Neutrophil (primary cell): ENCODE data around the gene AGAP1.

ENCODE experiments used
- H3K27ac ChIP-seq: fragments of 200-600 bp; sonication (generic); 2 replicates; pipeline ENCODE4 v1.5.1; 2016; ENCODE audit warnings: mild to moderate bottlenecking, moderate library complexity
- H3K27me3 ChIP-seq: fragments of 200-600 bp; sonication (generic); 2 replicates; pipeline ENCODE4 v1.6.0; 2016; ENCODE audit warnings: mild to moderate bottlenecking
- H3K36me3 ChIP-seq: fragments of 200-600 bp; sonication (generic); 2 replicates; pipeline ENCODE4 v1.5.1; 2017
- H3K4me1 ChIP-seq, 2 experiments: fragments of 200-600 bp in 1 of 2; sonication (generic) in 1 of 2; 1 replicate in 1 of 2; 2 replicates in 1 of 2; pipeline versions ENCODE4 v1.5.1 to v1.6.1; 2013 to 2016; ENCODE audit warnings: low read depth in 1 of 2, low read length in 1 of 2, mild to moderate bottlenecking in 1 of 2, moderate library complexity in 1 of 2; ENCODE audit not compliant: control insufficient read depth in 1 of 2, insufficient read depth in 1 of 2
- H3K4me3 ChIP-seq, 2 experiments: fragments of 200-600 bp in 1 of 2; sonication (generic) in 1 of 2; 1 replicate in 1 of 2; 2 replicates in 1 of 2; pipeline ENCODE4 v1.5.1; 2013 to 2016; ENCODE audit warnings: low read depth in 1 of 2, low read length in 1 of 2, mild to moderate bottlenecking in 1 of 2, moderate library complexity in 1 of 2
- H3K9me3 ChIP-seq: fragments of 200-600 bp; sonication (generic); 2 replicates; pipeline ENCODE4 v1.5.1; 2016
- CTCF ChIP-seq: fragments of 200-600 bp; sonication (generic); IDR thresholded peaks from 2 replicates; pipeline ENCODE4 v1.5.1; 2016; ENCODE audit warnings: antibody characterized with exemption

Gene AGAP1

GRCh38 chr2:235564884-235565530, 71.2 kb downstream of the AGAP1 start:
- Histone ChIP-seq H3K9me3 (no peaks in the 10 kb centered on the region), H3K4me3 (no peak overlapping the region), H3K36me3 (no peaks in the 10 kb centered on the region), H3K4me1 (no peaks in the 10 kb centered on the region), H3K27me3 (peaks cover 20% of the 10 kb centered on the region), H3K27ac (no peak overlapping the region)
- TF ChIP-seq CTCF, result no peak

GRCh38 chr2:235566415-235566814, 72.6 kb downstream of the AGAP1 start:
- Histone ChIP-seq H3K27me3 (peaks cover 20% of the 10 kb centered on the region), H3K36me3 (no peaks in the 10 kb centered on the region), H3K4me1 (no peaks in the 10 kb centered on the region), H3K27ac (no peak overlapping the region), H3K9me3 (no peaks in the 10 kb centered on the region), H3K4me3 (no peak overlapping the region)
- TF ChIP-seq CTCF, result no peak

- Histone ChIP-seq H3K9me3 (no peaks in the 10 kb centered on the region), H3K27me3 (peaks cover 20% of the 10 kb centered on the region), H3K27ac (no peak overlapping the region), H3K4me3 (no peak overlapping the region), H3K36me3 (no peaks in the 10 kb centered on the region), H3K4me1 (no peaks in the 10 kb centered on the region)
- no peak for TF ChIP-seq CTCF
Measured at GRCh38 chr2:235566931-235567495, 73.2 kb downstream of the AGAP1 start.

- Histone ChIP-seq H3K27ac (no peak overlapping the region), H3K4me3 (no peak overlapping the region), H3K27me3 (peaks cover 20% of the 10 kb centered on the region), H3K4me1 (no peaks in the 10 kb centered on the region), H3K9me3 (no peaks in the 10 kb centered on the region), H3K36me3 (no peaks in the 10 kb centered on the region)
- TF ChIP-seq CTCF, result no peak
Measured at GRCh38 chr2:235567842-235568241, 74.0 kb downstream of the AGAP1 start.

GRCh38 chr2:235568431-235568830, 74.6 kb downstream of the AGAP1 start:
- H3K9me3 ChIP-seq, result no peaks in the 10 kb centered on the region
- H3K4me3 ChIP-seq, result no peak overlapping the region
- no peak overlapping the region for H3K27ac ChIP-seq

More at GRCh38 chr2:235568431-235568830, 74.6 kb downstream of the AGAP1 start:
- no peak for TF ChIP-seq CTCF
- Histone ChIP-seq H3K4me1 (no peaks in the 10 kb centered on the region), H3K27me3 (peaks cover 20% of the 10 kb centered on the region), H3K36me3 (no peaks in the 10 kb centered on the region)
